ENCODE results near the gene ZCCHC8. TPM values are rescaled to one million over a fixed set of nuclear protein-coding genes. Genes with fewer than 3 reads are reported as not detected.

The ZCCHC8 gene
- total RNA-seq, 4 donors from 2014 or later, result 14.1 to 26.0 (median 20.2) TPM

- 80 to 93% methylated on average over 2 to 5 of the region's 5 CpGs for WGBS, 2 donors (ENCODE audit: low coverage in 1 of 2)
- TF ChIP-seq POLR2A (IDR thresholded peaks at IDR 0.05) (no peak), EP300 (IDR thresholded peaks at IDR 0.05) (no peak), CTCF (IDR thresholded peaks at IDR 0.05) (no peak), POLR2AphosphoS5 (IDR thresholded peaks at IDR 0.05) (no peak)
- no peak overlapping the region for H3K4me3 ChIP-seq
These were observed 16.8 kb downstream of the ZCCHC8 start for GRCh38 chr12:122483969-122484368.

GRCh38 chr12:122481861-122482260, 18.9 kb downstream of the ZCCHC8 start:
- peaks cover 2 to 99% of the 10 kb centered on the region in 2 donors for H3K36me3 ChIP-seq
- H3K4me1 ChIP-seq, result no peaks in the 10 kb centered on the region
- no peaks in the 10 kb centered on the region for H3K27me3 ChIP-seq
- TF ChIP-seq EP300 (IDR thresholded peaks at IDR 0.05) (no peak), POLR2AphosphoS5 (IDR thresholded peaks at IDR 0.05) (no peak), POLR2A (IDR thresholded peaks at IDR 0.05) (no peak), CTCF (IDR thresholded peaks at IDR 0.05) (no peak)
- WGBS, 2 donors (ENCODE audit: low coverage in 1 of 2), result 82 to 93% methylated on average over 6 of the region's 6 CpGs
- H3K9me3 ChIP-seq, result no peaks in the 10 kb centered on the region
- no peak overlapping the region for H3K4me3 ChIP-seq
- no peak overlapping the region for H3K27ac ChIP-seq
- ATAC-seq, result no peak

More at GRCh38 chr12:122483969-122484368, 16.8 kb downstream of the ZCCHC8 start:
- H3K9me3 ChIP-seq, result no peaks in the 10 kb centered on the region
- peaks cover 2 to 99% of the 10 kb centered on the region in 2 donors for H3K36me3 ChIP-seq
- no peak for ATAC-seq
- no peak overlapping the region for H3K27ac ChIP-seq
- H3K27me3 ChIP-seq, result no peaks in the 10 kb centered on the region
- H3K4me1 ChIP-seq, result no peaks in the 10 kb centered on the region

- H3K9me3 ChIP-seq, result no peaks in the 10 kb centered on the region
- ATAC-seq, result no peak
- no peak overlapping the region for H3K4me3 ChIP-seq
- whole genome bisulfite sequencing, 2 donors (ENCODE audit: low coverage in 1 of 2), result 95% methylated on average over 6 to 8 of the region's 8 CpGs
- peaks cover 2 to 99% of the 10 kb centered on the region in 2 donors for H3K36me3 ChIP-seq
- no peaks in the 10 kb centered on the region for H3K27me3 ChIP-seq
- no peak for TF ChIP-seq EP300 (IDR thresholded peaks at IDR 0.05)
- no peak for TF ChIP-seq CTCF (IDR thresholded peaks at IDR 0.05)
- no peak for TF ChIP-seq POLR2A (IDR thresholded peaks at IDR 0.05)
- no peak for TF ChIP-seq POLR2AphosphoS5 (IDR thresholded peaks at IDR 0.05)
- no peaks in the 10 kb centered on the region for H3K4me1 ChIP-seq
- H3K27ac ChIP-seq, result no peak overlapping the region
These were observed 20.0 kb downstream of the ZCCHC8 start for GRCh38 chr12:122480753-122481152.

GRCh38 chr12:122474324-122474716, 26.4 kb downstream of the ZCCHC8 start:
- H3K9me3 ChIP-seq, result no peaks in the 10 kb centered on the region
- no peak overlapping the region for H3K27ac ChIP-seq
- no peak overlapping the region for H3K4me3 ChIP-seq
- TF ChIP-seq EP300 (IDR thresholded peaks at IDR 0.05), result no peak
- TF ChIP-seq POLR2AphosphoS5 (IDR thresholded peaks at IDR 0.05), result no peak
- TF ChIP-seq POLR2A (IDR thresholded peaks at IDR 0.05), result no peak
- TF ChIP-seq CTCF (IDR thresholded peaks at IDR 0.05), result no peak
- no peaks in the 10 kb centered on the region for H3K27me3 ChIP-seq
- peaks cover 0 to 71% of the 10 kb centered on the region in 2 donors for H3K36me3 ChIP-seq
- H3K4me1 ChIP-seq, result peaks cover 0 to 16% (median 4%) of the 10 kb centered on the region in 3 donors
- WGBS, 2 donors (ENCODE audit: low coverage in 1 of 2), result 88 to 93% methylated on average over 2 of the region's 2 CpGs
- ATAC-seq, result no peak

- H3K9me3 ChIP-seq, result no peaks in the 10 kb centered on the region
- H3K4me1 ChIP-seq, result peaks cover 0 to 16% (median 4%) of the 10 kb centered on the region in 3 donors
- H3K27ac ChIP-seq, result no peak overlapping the region
- peak; percentile 13 for ATAC-seq
- WGBS, 2 donors (ENCODE audit: low coverage in 1 of 2), result 79 to 90% methylated on average over 4 to 7 of the region's 19 CpGs
- H3K4me3 ChIP-seq, result no peak overlapping the region
- no peaks in the 10 kb centered on the region for H3K27me3 ChIP-seq
- H3K36me3 ChIP-seq, result peaks cover 0 to 65% of the 10 kb centered on the region in 2 donors
- TF ChIP-seq POLR2AphosphoS5 (IDR thresholded peaks at IDR 0.05) (no peak), EP300 (IDR thresholded peaks at IDR 0.05) (no peak), CTCF (IDR thresholded peaks at IDR 0.05) (no peak), POLR2A (IDR thresholded peaks at IDR 0.05) (no peak)
These were observed 27.0 kb downstream of the ZCCHC8 start for GRCh38 chr12:122473543-122474323.

All from gastroesophageal sphincter (tissue), 4 donors.